GM12875 (cell line): ENCODE measurements around the gene SLC6A5.

Experiments
- H3K4me3 ChIP-seq: one replicate; pipeline ENCODE4 v1.5.1; 2011; ENCODE audit warnings: low read depth, low read length, control low read depth
- CTCF ChIP-seq: IDR thresholded peaks from 2 replicates; pipeline ENCODE4 v1.5.1; 2011; ENCODE audit warnings: low read depth, mild to moderate bottlenecking, control low read depth, inconsistent platforms, low read length, moderate library complexity, borderline replicate concordance; ENCODE audit not compliant: insufficient read depth

Gene SLC6A5

GRCh38 chr11:20669820-20670684, 70.6 kb downstream of the SLC6A5 start:
- no peak for TF ChIP-seq CTCF
- no peak overlapping the region for H3K4me3 ChIP-seq

- no peak for TF ChIP-seq CTCF
- no peak overlapping the region for H3K4me3 ChIP-seq
These were observed 71.6 kb downstream of the SLC6A5 start for GRCh38 chr11:20670932-20671403.

- H3K4me3 ChIP-seq: no peak overlapping the region
- TF ChIP-seq CTCF: peak; percentile 32; the same call in 1 of the 2 replicates
These were observed 72.6 kb downstream of the SLC6A5 start for GRCh38 chr11:20671856-20672546.

- no peak overlapping the region for H3K4me3 ChIP-seq
- TF ChIP-seq CTCF: peak; percentile 29; the same call in 1 of the 2 replicates
These were observed 73.2 kb downstream of the SLC6A5 start for GRCh38 chr11:20672575-20672974.

GRCh38 chr11:20676658-20677057, 77.2 kb downstream of the SLC6A5 start:
- TF ChIP-seq CTCF: no peak
- H3K4me3 ChIP-seq: no peak overlapping the region

- no peak for TF ChIP-seq CTCF
- H3K4me3 ChIP-seq: no peak overlapping the region
These were observed 89.4 kb downstream of the SLC6A5 start for GRCh38 chr11:20688761-20689160.
